ENCODE results near the gene SHISAL2A. TPM values are rescaled to one million over a fixed set of nuclear protein-coding genes. Genes with fewer than 3 reads are reported as not detected.

Gene SHISAL2A
- total RNA-seq, 2 donors from 2014 or later = not detected

GRCh38 chr1:52669696-52670095, 36.7 kb downstream of the SHISAL2A start:
- Histone ChIP-seq H3K27me3 (no peaks in the 10 kb centered on the region), H3K27ac (no peak overlapping the region), H3K4me1 (no peaks in the 10 kb centered on the region), H3K36me3 (replicated peaks in 1 of 2; ENCODE audit: insufficient read depth in 1 of 2, low read depth in 2 of 2) (no peaks in the 10 kb centered on the region), H3K9me3 (no peaks in the 10 kb centered on the region), H3K4me3 (no peak overlapping the region)
- DNase-seq = no peak
- TF ChIP-seq POLR2A (IDR thresholded peaks at IDR 0.05) (no peak), CTCF (IDR thresholded peaks at IDR 0.05) (no peak)
- ATAC-seq = no peak
- 100% methylated on average over 1 of the region's 1 CpG for WGBS, 2 donors
- intact Hi-C loops (cut with DNase I) = no loop called here

DNA sequence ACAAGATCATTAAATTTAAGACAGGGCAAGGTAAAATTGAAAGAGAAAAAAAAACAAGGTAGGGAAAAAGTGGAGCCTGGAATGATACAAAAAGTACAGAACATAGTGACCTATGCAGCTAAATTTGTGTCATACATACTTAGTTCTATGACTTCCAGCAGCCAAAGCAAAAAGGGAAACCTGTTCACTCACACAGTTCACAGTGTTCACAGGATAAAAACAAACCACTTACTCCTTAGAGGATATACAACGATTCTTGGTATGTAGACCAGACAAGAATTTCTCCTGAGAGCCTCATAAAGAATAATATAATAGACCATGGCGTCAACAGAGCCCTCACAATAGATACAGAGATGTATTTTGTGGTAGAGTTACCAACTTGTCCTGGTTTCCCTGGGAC, 37.6 kb downstream of the SHISAL2A start:
- intact Hi-C loops (cut with DNase I) = no loop called here
- TF ChIP-seq POLR2A (IDR thresholded peaks at IDR 0.05) = no peak
- no peak for TF ChIP-seq CTCF (IDR thresholded peaks at IDR 0.05)
- no peak for ATAC-seq
- 81 to 88% methylated on average over 2 of the region's 2 CpGs for WGBS, 2 donors
- Histone ChIP-seq H3K4me3 (no peak overlapping the region), H3K9me3 (no peaks in the 10 kb centered on the region), H3K4me1 (no peaks in the 10 kb centered on the region), H3K36me3 (replicated peaks in 1 of 2; ENCODE audit: insufficient read depth in 1 of 2, low read depth in 2 of 2) (no peaks in the 10 kb centered on the region), H3K27me3 (no peaks in the 10 kb centered on the region), H3K27ac (no peak overlapping the region)
- no peak for DNase-seq

GRCh38 chr1:52672946-52673345, 40.0 kb downstream of the SHISAL2A start:
- no peaks in the 10 kb centered on the region for H3K9me3 ChIP-seq
- WGBS, 2 donors = 43 to 67% methylated on average over 1 of the region's 1 CpG
- intact Hi-C loops (cut with DNase I) = no loop called here
- H3K36me3 ChIP-seq (replicated peaks in 1 of 2; ENCODE audit: insufficient read depth in 1 of 2, low read depth in 2 of 2) = no peaks in the 10 kb centered on the region
- ATAC-seq = no peak
- no peaks in the 10 kb centered on the region for H3K27me3 ChIP-seq
- TF ChIP-seq POLR2A (IDR thresholded peaks at IDR 0.05) (no peak), CTCF (IDR thresholded peaks at IDR 0.05) (no peak)
- H3K27ac ChIP-seq = no peak overlapping the region
- no peak overlapping the region for H3K4me3 ChIP-seq
- DNase-seq = no peak
- peaks cover 8% of the 10 kb centered on the region for H3K4me1 ChIP-seq

DNA sequence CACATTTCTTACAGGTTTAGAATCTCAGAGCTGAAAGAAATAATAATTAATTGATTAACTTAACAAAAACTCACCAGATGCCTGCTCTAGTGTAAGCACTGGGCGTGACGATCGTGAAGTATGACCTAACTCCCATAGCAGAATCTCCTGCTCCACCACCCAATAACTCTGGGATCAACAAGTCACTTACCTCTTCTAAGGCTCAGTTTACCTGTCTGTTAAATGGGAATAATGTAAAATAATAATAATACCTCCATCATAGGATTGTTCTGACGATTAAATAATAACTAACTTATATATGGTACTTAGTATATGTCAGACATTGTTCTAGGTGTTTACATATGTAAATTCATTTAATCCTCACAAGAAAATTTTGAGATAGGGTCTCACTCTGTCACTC, 40.5 kb downstream of the SHISAL2A start:
- Histone ChIP-seq H3K27ac (no peak overlapping the region), H3K4me3 (no peak overlapping the region), H3K9me3 (no peaks in the 10 kb centered on the region), H3K36me3 (replicated peaks in 1 of 2; ENCODE audit: insufficient read depth in 1 of 2, low read depth in 2 of 2) (no peaks in the 10 kb centered on the region), H3K27me3 (no peaks in the 10 kb centered on the region), H3K4me1 (peaks cover 8% of the 10 kb centered on the region)
- DNase-seq = no peak
- 84 to 95% methylated on average over 4 of the region's 4 CpGs for WGBS, 2 donors
- intact Hi-C loops (cut with DNase I) = no loop called here
- ATAC-seq = no peak
- TF ChIP-seq POLR2A (IDR thresholded peaks at IDR 0.05) = no peak
- TF ChIP-seq CTCF (IDR thresholded peaks at IDR 0.05) = no peak

DNA sequence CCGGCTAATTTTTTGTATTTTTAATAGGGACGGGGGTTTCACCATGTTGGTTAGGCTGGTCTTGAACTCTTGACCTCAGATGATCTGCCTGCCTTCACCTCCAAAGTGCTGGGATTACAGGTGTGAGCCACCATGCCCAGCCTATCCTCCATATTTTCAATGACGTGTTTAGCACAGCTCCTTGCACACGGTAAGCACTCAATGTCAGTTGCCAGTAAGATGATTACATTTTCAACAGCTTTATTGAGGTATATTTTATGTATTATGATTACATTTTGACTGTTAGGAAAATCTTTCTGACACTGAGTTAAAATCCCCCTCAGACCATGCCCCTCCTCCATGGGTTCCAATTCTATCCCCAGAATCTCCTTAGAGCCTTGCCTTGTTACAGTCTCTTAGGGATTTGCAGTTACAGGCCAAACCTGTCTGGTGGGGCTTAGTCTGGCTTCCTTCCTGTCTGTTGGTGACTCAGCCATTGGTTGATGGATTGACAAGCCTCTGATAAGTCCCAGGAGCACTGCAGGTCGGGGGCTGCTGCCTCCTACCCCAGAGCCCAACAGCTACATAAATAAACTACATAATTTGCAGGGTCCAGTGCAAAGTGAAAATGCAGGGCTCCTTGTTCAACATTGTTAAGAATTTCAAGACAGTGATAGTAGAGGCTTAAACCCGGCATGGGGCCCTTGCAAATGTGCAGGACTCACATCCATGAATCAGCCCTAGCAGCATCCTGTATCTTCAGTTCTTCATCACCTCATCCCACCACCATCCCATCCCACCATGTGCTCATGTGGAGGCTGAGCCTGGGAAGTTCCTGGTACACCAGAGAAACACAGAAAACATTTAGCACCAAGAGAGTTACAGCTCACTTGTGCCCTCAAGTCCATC, 41.8 kb downstream of the SHISAL2A start:
- Histone ChIP-seq H3K4me1 (peaks cover 8% of the 10 kb centered on the region), H3K4me3 (no peak overlapping the region), H3K9me3 (no peaks in the 10 kb centered on the region), H3K27me3 (no peaks in the 10 kb centered on the region), H3K27ac (no peak overlapping the region), H3K36me3 (replicated peaks in 1 of 2; ENCODE audit: insufficient read depth in 1 of 2, low read depth in 2 of 2) (no peaks in the 10 kb centered on the region)
- WGBS, 2 donors = 58 to 68% methylated on average over 6 of the region's 6 CpGs
- ATAC-seq (no peak), DNase-seq (no peak)
- no peak for TF ChIP-seq POLR2A (IDR thresholded peaks at IDR 0.05)
- TF ChIP-seq CTCF (IDR thresholded peaks at IDR 0.05) = no peak
- intact Hi-C loops (cut with DNase I) = no loop called here
